Endothelial cell of umbilical vein (primary cell): Measurements from ENCODE around the gene AZU1. TPM values are rescaled to one million over a fixed set of nuclear protein-coding genes. Genes with fewer than 3 reads are reported as not detected.
"Not testable (repeated sequence)": the region's sequence is repeated elsewhere in the genome, so short reads cannot be mapped to it uniquely, and the experiment has no call there.

Experiments
- BruUV-seq: library from RNA; stranded (reverse); fragments of 400-500 nt; replicated peaks from 2 replicates; lab custom pipeline; 2021; lab: Mats Ljungman, UMichigan
- CTCF ChIA-PET: fragments of 300-600, 350-600 bp; sonication (Branson Sonifier 250); formaldehyde crosslinking; loops from one replicate; lab custom pipeline; 2021; ENCODE audit warnings: antibody characterized with exemption, inconsistent platforms; lab: Charles Lee
- POLR2A ChIA-PET: fragments of 300-600, 350-600 bp; sonication (Branson Sonifier 250); formaldehyde crosslinking; loops from one replicate; lab custom pipeline; 2021; ENCODE audit warnings: antibody characterized with exemption, inconsistent platforms; lab: Charles Lee
- DNase-seq: peaks from one replicate; pipeline ENCODE4 v3.0.0-alpha.2; 2011; ENCODE audit warnings: low read depth, low spot score
- FAIRE-seq: peaks from 2 replicates; lab custom pipeline; 2011; peaks lifted over from hg19 to GRCh38; lab: Jason Lieb, UNC
- H2AFZ ChIP-seq: 2 replicates; pipeline ENCODE4 v1.6.0; 2012; ENCODE audit warnings: low read depth, low read length, control low read depth, inconsistent platforms
- H3K27ac ChIP-seq: 2 replicates; pipeline ENCODE4 v1.5.1; 2011; ENCODE audit warnings: low read depth, mild to moderate bottlenecking, control low read depth, low read length, moderate library complexity; ENCODE audit not compliant: insufficient read depth
- H3K27me3 ChIP-seq, 2 experiments: 2 replicates each; pipeline versions ENCODE4 v1.6.0 to v1.6.1; 2011; ENCODE audit warnings: low read length in 2 of 2, mixed read lengths in 1 of 2; ENCODE audit not compliant: control insufficient read depth in 2 of 2, insufficient read depth in 2 of 2
- H3K36me3 ChIP-seq, 2 experiments: 2 replicates in 1 of 2; 3 replicates in 1 of 2; pipeline ENCODE4 v1.5.1; 2011; ENCODE audit warnings: low read length in 2 of 2, mild to moderate bottlenecking in 1 of 2, moderate library complexity in 1 of 2; ENCODE audit not compliant: control insufficient read depth in 2 of 2, insufficient read depth in 2 of 2; ENCODE audit errors: extremely low read depth in 1 of 2
- H3K4me1 ChIP-seq: 3 replicates; pipeline ENCODE4 v1.5.1; 2011; ENCODE audit warnings: mild to moderate bottlenecking, low read length; ENCODE audit not compliant: control insufficient read depth, insufficient read depth; ENCODE audit errors: extremely low read depth
- H3K4me2 ChIP-seq: 2 replicates; pipeline ENCODE4 v1.6.1; 2011; ENCODE audit warnings: low read length, control low read depth, mixed read lengths; ENCODE audit not compliant: insufficient read depth
- H3K4me3 ChIP-seq, 3 experiments: fragments of 200-600 bp in 1 of 3; sonication (generic), shearing (Covaris generic) in 1 of 3; replicated peaks in 1 of 3; 2 replicates each; pipeline ENCODE4 v1.5.1; 2011 to 2016; ENCODE audit warnings: control low read depth in 3 of 3, low read length in 3 of 3, mild to moderate bottlenecking in 2 of 3, inconsistent platforms in 1 of 3, low read depth in 1 of 3, moderate library complexity in 1 of 3; ENCODE audit not compliant: insufficient read depth in 1 of 3
- H3K79me2 ChIP-seq: 2 replicates; pipeline ENCODE4 v1.6.0; 2012; ENCODE audit warnings: low read length, inconsistent platforms; ENCODE audit not compliant: control insufficient read depth, insufficient read depth
- H3K9ac ChIP-seq: replicated peaks from 2 replicates; pipeline ENCODE3; 2011; ENCODE audit warnings: low read length, control low read depth; ENCODE audit not compliant: insufficient read depth; ENCODE audit errors: extremely low read depth
- H3K9me1 ChIP-seq: replicated peaks from 3 replicates; pipeline ENCODE4 v1.6.0; 2011; ENCODE audit warnings: mild to moderate bottlenecking, low read length; ENCODE audit not compliant: control insufficient read depth, insufficient read depth; ENCODE audit errors: extremely low read depth
- H3K9me3 ChIP-seq: replicated peaks from 2 replicates; pipeline ENCODE4 v1.5.1; 2012; ENCODE audit warnings: low read length, inconsistent platforms; ENCODE audit not compliant: control insufficient read depth, insufficient read depth
- H4K20me1 ChIP-seq: replicated peaks from 2 replicates; pipeline ENCODE3; 2011; ENCODE audit warnings: mild to moderate bottlenecking, low read length; ENCODE audit not compliant: control insufficient read depth, insufficient read depth; ENCODE audit errors: extremely low read depth
- CTCF ChIP-seq, 2 donors: IDR thresholded peaks; 1 replicate in 1 of 2; 2 replicates in 1 of 2; pipeline ENCODE4 v1.5.1; 2011; ENCODE audit warnings: low read length in 2 of 2, mild to moderate bottlenecking in 2 of 2, moderate library complexity in 2 of 2, control low read depth in 1 of 2, inconsistent platforms in 1 of 2, low read depth in 1 of 2; ENCODE audit not compliant: insufficient read depth in 1 of 2; ENCODE audit errors: extremely low read depth in 1 of 2
- EZH2 ChIP-seq: IDR thresholded peaks from 2 replicates; pipeline ENCODE4 v1.6.1; 2012; ENCODE audit warnings: borderline replicate concordance, low read depth, mild to moderate bottlenecking, moderate library complexity, low read length, inconsistent platforms; ENCODE audit not compliant: severe bottlenecking
- FOS ChIP-seq: IDR thresholded peaks from 2 replicates; pipeline ENCODE4 v1.6.1; 2011; ENCODE audit warnings: mild to moderate bottlenecking, low read length, moderate library complexity, borderline replicate concordance; ENCODE audit not compliant: insufficient read depth
- GATA2 ChIP-seq: IDR thresholded peaks from 2 replicates; pipeline ENCODE4 v1.7.0; 2011; ENCODE audit warnings: low read depth, mild to moderate bottlenecking, moderate library complexity, mixed read lengths, low read length; ENCODE audit not compliant: insufficient read length, insufficient read depth
- JUN ChIP-seq: IDR thresholded peaks from 2 replicates; pipeline ENCODE4 v1.6.1; 2011; ENCODE audit warnings: borderline replicate concordance, low read depth; ENCODE audit not compliant: insufficient read length, insufficient read depth
- MAX ChIP-seq: IDR thresholded peaks from 2 replicates; pipeline ENCODE4 v1.6.1; 2011; ENCODE audit not compliant: insufficient read depth, insufficient read length
- MYC ChIP-seq: IDR thresholded peaks from one replicate; pipeline ENCODE4 v1.6.1; 2011; ENCODE audit warnings: mild to moderate bottlenecking, low read depth, low read length
- POLR2A ChIP-seq: IDR thresholded peaks from 2 replicates; pipeline ENCODE4 v1.6.1; 2012; ENCODE audit warnings: low read depth, mild to moderate bottlenecking, control low read depth, low read length
- POLR2AphosphoS5 ChIP-seq: IDR thresholded peaks from 2 replicates; pipeline ENCODE4 v1.6.1; 2012; ENCODE audit warnings: low read depth, mild to moderate bottlenecking, control low read depth, low read length, moderate library complexity; ENCODE audit not compliant: insufficient read depth
- dilution Hi-C: fragments of 300-500 bp; cut with MboI; formaldehyde crosslinking; loops from one replicate; pipeline ENCODE4 v1.15.0; 2019; ENCODE audit warnings: low sequenced_read_pairs; ENCODE audit not compliant: extremely low pct_ligation_motif_present
- intact Hi-C: fragments of 100-400 bp; cut with micrococcal nuclease; formaldehyde crosslinking; loops from one replicate; pipeline ENCODE4 v1.10.0; 2022
- polyA plus RNA-seq, 4 experiments: library from polyadenylated mRNA; depleted of rRNA in 3 of 4; stranded (reverse) in 3 of 4; unstranded in 1 of 4; fragments of >200 nt; gene quantifications; 2 replicates each; pipeline versions ENCODE4 v1.2.1 to v1.2.3, GENCODE V29; 2011 to 2012; ENCODE audit warnings: missing spikeins in 1 of 4
- total RNA-seq: library from RNA; stranded (reverse); gene quantifications from 2 replicates; pipeline ENCODE4 v1.2.3, GENCODE V29; 2021

AZU1 gene
- total and polyA plus RNA-seq, 2 donors (not counting 3 experiments of a cell fraction or from before 2014, with no cell fraction given) = 0.12 TPM; not detected in 1

- dilution Hi-C loops, H3K4me2 ChIP-seq, H4K20me1 ChIP-seq, BruUV-seq, POLR2A ChIA-PET, H3K9me3 ChIP-seq, H3K27me3 ChIP-seq, DNase-seq, H2AFZ ChIP-seq, H3K27ac ChIP-seq, intact Hi-C loops, H3K4me1 ChIP-seq, H3K9ac ChIP-seq, H3K4me3 ChIP-seq, FAIRE-seq, H3K9me1 ChIP-seq, H3K79me2 ChIP-seq: not testable (repeated sequence)
- H3K36me3 ChIP-seq = peaks cover 0 to 37% of the 10 kb centered on the region in 2 experiments
- CTCF ChIA-PET = interaction anchor here (1.7 to 2.4 kb wide), 4 partner anchors 14 to 22 kb away, joined by 4 to 11 read pairs (median 6); partner anchors contain the start of genes MED16 and RNU6-9
Observed at GRCh38 chr19:878751-879561, 51.3 kb downstream of the AZU1 start.

- Histone ChIP-seq H3K79me2 (no peaks in the 10 kb centered on the region), H2AFZ (no peak overlapping the region), H3K4me3 (no peak overlapping the region), H3K27me3 (no peaks in the 10 kb centered on the region), H3K9me1 (no peaks in the 10 kb centered on the region), H3K9ac (no peak overlapping the region), H4K20me1 (no peaks in the 10 kb centered on the region), H3K36me3 (peaks cover 0 to 37% of the 10 kb centered on the region in 2 experiments), H3K4me1 (no peaks in the 10 kb centered on the region), H3K27ac (no peak overlapping the region), H3K4me2 (no peak overlapping the region), H3K9me3 (no peaks in the 10 kb centered on the region)
- FAIRE-seq (no peak), DNase-seq (no peak)
- no peak for TF ChIP-seq MAX
- no peak for TF ChIP-seq EZH2
- no peak for TF ChIP-seq POLR2AphosphoS5
- no peak for TF ChIP-seq JUN
- TF ChIP-seq MYC = no peak
- no peak for TF ChIP-seq POLR2A
- no peak for TF ChIP-seq CTCF (IDR thresholded peaks at IDR 0.05; ENCODE audit: extremely low read depth in 1 of 2, insufficient read depth in 1 of 2, low read depth in 1 of 2, low read length in 2 of 2)
- TF ChIP-seq FOS = no peak
- no peak for TF ChIP-seq GATA2
- no TSS peak for BruUV-seq
- dilution Hi-C loops = no loop called here
- intact Hi-C loops = no loop called here
- ChIA-PET CTCF (interaction anchor here (1.8 kb wide), 1 partner anchor 23 kb away, joined by 4 read pairs; no protein-coding TSS in a partner anchor), POLR2A (no interaction called here)
Observed at GRCh38 chr19:879711-880438, 52.2 kb downstream of the AZU1 start.
